ENCODE data around the gene CLEC16A.
A peak's percentile ranks its signal among the peaks of the same experiment; 100 is the strongest.
"Not testable (repeated sequence)": the region's sequence is repeated elsewhere in the genome, so short reads cannot be mapped to it uniquely, and the experiment has no call there.

Gene CLEC16A

DNA sequence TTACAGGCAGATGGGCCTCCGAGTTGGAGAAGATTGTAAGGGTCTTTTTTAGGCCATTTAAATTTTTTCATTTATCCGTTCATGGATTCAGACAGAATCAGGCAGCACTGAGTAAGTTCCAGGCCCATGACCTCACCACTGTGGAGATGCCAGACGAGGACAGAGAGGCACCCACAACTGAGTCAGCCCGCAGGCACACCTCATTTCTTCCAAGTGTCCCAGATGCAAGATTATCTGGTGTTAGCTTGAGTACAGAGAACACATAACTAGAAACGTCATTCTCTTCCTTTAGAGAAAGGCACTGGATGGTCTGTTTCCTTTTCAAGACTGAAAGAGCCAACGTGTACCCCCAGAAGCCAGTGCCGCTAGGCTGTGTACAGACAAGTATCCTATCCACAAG is 16.9 kb downstream of the CLEC16A start:
- peaks cover 6% of the 10 kb centered on the region in 2 experiments for H3K4me1 ChIP-seq (ENCODE audit: control insufficient read depth in 1 of 2, insufficient read depth in 1 of 2, low read depth in 1 of 2, low read length in 1 of 2)
- no peak overlapping the region for H3K27ac ChIP-seq
- H3K36me3 ChIP-seq = peaks cover 51% of the 10 kb centered on the region
- H3K9me3 ChIP-seq = no peaks in the 10 kb centered on the region
- no peak overlapping the region for H3K4me3 ChIP-seq (ENCODE audit: low read depth in 1 of 2, low read length in 1 of 2)
- H3K27me3 ChIP-seq = no peaks in the 10 kb centered on the region
- no peak for TF ChIP-seq CTCF (IDR thresholded peaks at IDR 0.05)

GRCh38 chr16:10964039-10964890 is 19.9 kb downstream of the CLEC16A start:
- peak; percentile 89 for TF ChIP-seq CTCF (IDR thresholded peaks at IDR 0.05)
- Histone ChIP-seq H3K36me3 (peaks cover 52% of the 10 kb centered on the region), H3K27me3 (no peaks in the 10 kb centered on the region), H3K9me3 (no peaks in the 10 kb centered on the region), H3K4me3 (ENCODE audit: low read depth in 1 of 2, low read length in 1 of 2) (no peak overlapping the region), H3K4me1 (ENCODE audit: control insufficient read depth in 1 of 2, insufficient read depth in 1 of 2, low read depth in 1 of 2, low read length in 1 of 2) (peaks cover 10% of the 10 kb centered on the region in 2 experiments), H3K27ac (no peak overlapping the region)

- no peak overlapping the region for H3K27ac ChIP-seq
- no peak overlapping the region for H3K4me3 ChIP-seq (ENCODE audit: low read depth in 1 of 2, low read length in 1 of 2)
- no peaks in the 10 kb centered on the region for H3K27me3 ChIP-seq
- peaks cover 16% of the 10 kb centered on the region in 2 experiments for H3K4me1 ChIP-seq (ENCODE audit: control insufficient read depth in 1 of 2, insufficient read depth in 1 of 2, low read depth in 1 of 2, low read length in 1 of 2)
- no peak for TF ChIP-seq CTCF (IDR thresholded peaks at IDR 0.05)
- no peaks in the 10 kb centered on the region for H3K9me3 ChIP-seq
- peaks cover 52% of the 10 kb centered on the region for H3K36me3 ChIP-seq
These were observed 20.5 kb downstream of the CLEC16A start for GRCh38 chr16:10964891-10965326.

DNA sequence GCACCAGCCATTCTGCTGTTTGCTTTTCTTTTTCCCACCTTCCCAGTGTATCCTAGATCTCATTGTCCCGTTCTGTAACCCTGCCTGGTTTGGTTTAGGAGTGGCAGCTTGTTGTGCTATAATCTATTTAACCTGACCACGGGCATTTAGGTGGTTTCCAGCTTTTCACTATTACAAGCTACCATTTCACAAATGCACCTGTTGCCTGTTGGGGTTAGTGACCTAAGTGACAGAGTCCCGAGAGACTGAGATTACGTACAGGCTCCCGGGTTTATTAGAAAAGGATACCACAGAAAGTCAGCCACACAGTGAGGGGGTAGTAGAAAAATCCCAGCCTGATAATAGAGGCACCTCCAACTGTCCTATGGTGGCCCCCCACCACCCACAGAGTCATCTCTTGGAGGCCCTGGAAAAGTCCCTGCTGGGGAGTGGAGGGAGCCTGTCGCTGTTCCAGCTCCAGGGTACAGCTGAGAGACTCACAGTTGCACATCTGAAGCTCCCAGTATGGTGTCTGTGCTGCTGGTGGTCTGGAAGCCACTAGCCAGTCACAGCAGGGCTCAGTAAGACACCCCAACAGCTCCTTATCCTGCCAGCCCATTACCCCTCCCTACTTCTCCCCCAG is 21.2 kb downstream of the CLEC16A start:
- H3K36me3 ChIP-seq = peaks cover 47% of the 10 kb centered on the region
- no peaks in the 10 kb centered on the region for H3K9me3 ChIP-seq
- peaks cover 17 to 18% of the 10 kb centered on the region in 2 experiments for H3K4me1 ChIP-seq (ENCODE audit: control insufficient read depth in 1 of 2, insufficient read depth in 1 of 2, low read depth in 1 of 2, low read length in 1 of 2)
- no peak overlapping the region for H3K27ac ChIP-seq
- no peak overlapping the region for H3K4me3 ChIP-seq (ENCODE audit: low read depth in 1 of 2, low read length in 1 of 2)
- TF ChIP-seq CTCF (IDR thresholded peaks at IDR 0.05) = no peak
- no peaks in the 10 kb centered on the region for H3K27me3 ChIP-seq

DNA sequence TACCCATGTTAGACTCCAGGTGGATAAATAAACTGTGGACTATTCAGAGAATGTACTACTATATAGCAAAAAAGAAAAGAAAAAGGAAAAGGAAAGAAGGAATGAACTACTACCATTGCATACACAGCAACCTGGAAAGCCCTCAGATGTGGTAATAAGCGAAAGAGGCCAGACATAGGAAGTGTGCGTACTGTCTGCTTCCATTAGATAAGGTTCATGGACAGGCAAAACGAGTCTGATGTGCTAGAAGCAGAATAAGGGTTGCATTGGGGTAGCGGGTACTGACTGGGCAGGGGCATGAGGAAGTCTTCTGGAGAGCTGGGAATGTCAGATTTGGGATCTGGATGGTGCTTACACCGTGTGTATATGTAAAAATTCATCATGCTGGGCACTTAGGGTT is 21.8 kb downstream of the CLEC16A start:
- H3K36me3 ChIP-seq = peaks cover 45% of the 10 kb centered on the region

GRCh38 chr16:10966559-10966958 is 22.2 kb downstream of the CLEC16A start:
- H3K27me3 ChIP-seq; H3K27ac ChIP-seq; H3K4me3 ChIP-seq (ENCODE audit: low read depth in 1 of 2, low read length in 1 of 2); H3K9me3 ChIP-seq: not testable (repeated sequence)
- Histone ChIP-seq H3K4me1 (ENCODE audit: control insufficient read depth in 1 of 2, insufficient read depth in 1 of 2, low read depth in 1 of 2, low read length in 1 of 2) (peaks cover 17 to 18% of the 10 kb centered on the region in 2 experiments), H3K36me3 (peaks cover 43% of the 10 kb centered on the region)

More for the DNA sequence above, 21.8 kb downstream of the CLEC16A start:
- Histone ChIP-seq H3K9me3 (no peaks in the 10 kb centered on the region), H3K27me3 (no peaks in the 10 kb centered on the region), H3K4me1 (ENCODE audit: control insufficient read depth in 1 of 2, insufficient read depth in 1 of 2, low read depth in 1 of 2, low read length in 1 of 2) (peaks cover 17 to 18% of the 10 kb centered on the region in 2 experiments), H3K27ac (no peak overlapping the region), H3K4me3 (ENCODE audit: low read depth in 1 of 2, low read length in 1 of 2) (no peak overlapping the region)
- no peak for TF ChIP-seq CTCF (IDR thresholded peaks at IDR 0.05)

All from neutrophil (primary cell).